Effector CD4-positive, alpha-beta T cell (primary cell): Measurements from ENCODE around the gene PLPP7.
"Not testable (repeated sequence)": the region's sequence is repeated elsewhere in the genome, so short reads cannot be mapped to it uniquely, and the experiment has no call there.

Source experiments
- DNase-seq: peaks from one replicate; pipeline ENCODE4 v3.0.0-alpha.2; 2020

Gene PLPP7

GRCh38 chr9:131337131-131337848, 47.8 kb downstream of the PLPP7 start:
- no peak for DNase-seq

- not testable (repeated sequence) for DNase-seq
These were observed 49.7 kb downstream of the PLPP7 start for GRCh38 chr9:131339212-131339611.

- not testable (repeated sequence) for DNase-seq
These were observed 55.5 kb downstream of the PLPP7 start for GRCh38 chr9:131344931-131345535.

GRCh38 chr9:131346559-131346958, 57.0 kb downstream of the PLPP7 start:
- no peak for DNase-seq

GRCh38 chr9:131347376-131348020, 58.0 kb downstream of the PLPP7 start:
- no peak for DNase-seq

- no peak for DNase-seq
These were observed 59.4 kb downstream of the PLPP7 start for GRCh38 chr9:131348631-131349521.

GRCh38 chr9:131349522-131349880, 60.0 kb downstream of the PLPP7 start:
- DNase-seq: no peak

- DNase-seq: peak; percentile 81
These were observed 60.5 kb downstream of the PLPP7 start for GRCh38 chr9:131349881-131350563.

- DNase-seq: not testable (repeated sequence)
These were observed 67.0 kb downstream of the PLPP7 start for GRCh38 chr9:131356479-131356878.

GRCh38 chr9:131358556-131358955, 69.0 kb downstream of the PLPP7 start:
- DNase-seq: no peak
